PC-3 (cell line): ENCODE data around the gene ZBTB16. TPM values are rescaled to one million over a fixed set of nuclear protein-coding genes. Genes with fewer than 3 reads are reported as not detected.

Experiments
- ATAC-seq: fragments of 200-7000 bp; cut with Tn5 transposase; 2 replicates; pipeline ENCODE4 v1.9.1; 2020; ENCODE audit warnings: mild to moderate bottlenecking, moderate library complexity
- BruUV-seq: library from RNA; stranded (reverse); fragments of 400-500 nt; replicated peaks from 2 replicates; lab custom pipeline; 2021; lab: Mats Ljungman, UMichigan
- CTCF ChIA-PET: fragments of 300-600 bp; sonication (Branson Sonifier 250); formaldehyde crosslinking; loops from one replicate; lab custom pipeline; 2022; ENCODE audit warnings: antibody characterized with exemption; lab: Charles Lee
- POLR2A ChIA-PET: fragments of 300-600 bp; sonication (Branson Sonifier 250); formaldehyde crosslinking; loops from one replicate; lab custom pipeline; 2022; ENCODE audit warnings: antibody characterized with exemption; ENCODE audit not compliant: unreplicated experiment; lab: Charles Lee
- DNase-seq: peaks from one replicate; pipeline ENCODE4 v3.0.0-alpha.2; 2015
- H2AFZ ChIP-seq: fragments of 300-600 bp; sonication (generic); 2 replicates; pipeline ENCODE4 v1.6.0; 2016; ENCODE audit warnings: antibody characterized with exemption, low read length
- H3F3A ChIP-seq: fragments of 300-600 bp; sonication (generic); one replicate; pipeline ENCODE4 v1.6.0; 2017; ENCODE audit warnings: antibody characterized with exemption, low read length, control low read depth, mild to moderate bottlenecking; ENCODE audit not compliant: unreplicated experiment
- H3K27ac ChIP-seq: fragments of 300-600 bp; sonication (generic); 2 replicates; pipeline ENCODE4 v1.5.1; 2016; ENCODE audit warnings: mild to moderate bottlenecking, low read length
- H3K27me3 ChIP-seq: fragments of 300-600 bp; sonication (generic); 2 replicates; pipeline ENCODE4 v1.6.1; 2016; ENCODE audit warnings: low read length, mixed read lengths
- H3K36me3 ChIP-seq: fragments of 300-600 bp; sonication (generic); 2 replicates; pipeline ENCODE4 v1.6.1; 2016; ENCODE audit warnings: low read depth, mixed run types, low read length, mixed read lengths
- H3K4me1 ChIP-seq: fragments of 300-600 bp; sonication (generic); 2 replicates; pipeline ENCODE4 v1.5.1; 2016; ENCODE audit warnings: low read length; ENCODE audit not compliant: insufficient read depth
- H3K4me2 ChIP-seq: fragments of 300-600 bp; sonication (generic); 2 replicates; pipeline ENCODE4 v1.6.0; 2016; ENCODE audit warnings: low read length
- H3K4me3 ChIP-seq: fragments of 300-600 bp; sonication (generic); 2 replicates; pipeline ENCODE4 v1.5.1; 2016; ENCODE audit warnings: mild to moderate bottlenecking, low read length, mixed read lengths
- H3K79me2 ChIP-seq: fragments of 300-600 bp; sonication (generic); 2 replicates; pipeline ENCODE4 v1.6.1; 2017; ENCODE audit warnings: low read length, mixed read lengths
- H3K9ac ChIP-seq: fragments of 300-600 bp; sonication (generic); 2 replicates; pipeline ENCODE4 v1.6.0; 2016; ENCODE audit warnings: mild to moderate bottlenecking, low read length
- H3K9me2 ChIP-seq: fragments of 300-600 bp; sonication (generic); replicated peaks from 2 replicates; pipeline ENCODE4 v1.6.1; 2016; ENCODE audit warnings: mixed run types, low read length, mixed read lengths
- H3K9me3 ChIP-seq: fragments of 300-600 bp; sonication (generic); 2 replicates; pipeline ENCODE4 v1.6.1; 2016; ENCODE audit warnings: low read length, mixed read lengths
- H4K20me1 ChIP-seq: fragments of 300-600 bp; sonication (generic); 2 replicates; pipeline ENCODE4 v1.6.1; 2016; ENCODE audit warnings: low read length, mixed read lengths
- CTCF ChIP-seq: fragments of 300-600 bp; sonication (generic); conservative IDR thresholded peaks from 2 replicates; pipeline ENCODE4 v1.5.1; 2017; ENCODE audit warnings: antibody characterized with exemption, low read depth, mild to moderate bottlenecking, low read length
- EZH2 ChIP-seq: fragments of 300-600 bp; sonication (generic); IDR thresholded peaks from one replicate; pipeline ENCODE4 v1.6.1; 2017; ENCODE audit warnings: antibody characterized with exemption, mild to moderate bottlenecking, low read length; ENCODE audit not compliant: unreplicated experiment
- EZH2phosphoT487 ChIP-seq: fragments of 300-600 bp; sonication (generic); IDR thresholded peaks from 2 replicates; pipeline ENCODE4 v1.6.1; 2018; ENCODE audit warnings: mild to moderate bottlenecking, antibody characterized with exemption, low read length, borderline replicate concordance
- intact Hi-C: fragments of 100-400 bp; cut with micrococcal nuclease; formaldehyde crosslinking; loops from 2 replicates; pipeline ENCODE4 v1.9.0; 2023
- total RNA-seq: library from RNA; depleted of rRNA; stranded (reverse); fragments of >200 nt; gene quantifications from 2 replicates; pipeline ENCODE4 v1.2.3, GENCODE V29; 2014

ZBTB16 gene
- total RNA-seq, 1 experiment from 2014 or later: not detected

DNA sequence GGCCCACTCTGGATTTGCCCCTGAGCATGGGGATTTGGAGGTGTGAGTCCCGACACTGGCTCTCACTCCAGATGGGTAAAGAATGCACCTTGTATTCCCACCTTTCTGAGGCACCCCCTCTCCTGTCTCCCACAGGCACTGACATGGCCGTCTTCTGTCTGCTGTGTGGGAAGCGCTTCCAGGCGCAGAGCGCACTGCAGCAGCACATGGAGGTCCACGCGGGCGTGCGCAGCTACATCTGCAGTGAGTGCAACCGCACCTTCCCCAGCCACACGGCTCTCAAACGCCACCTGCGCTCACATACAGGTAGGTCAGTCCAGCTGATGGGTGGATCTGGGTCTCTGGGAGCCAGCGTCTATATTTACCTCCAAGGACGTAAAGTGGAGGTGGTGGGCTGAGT lies 182.5 kb downstream of the ZBTB16 start:
- Histone ChIP-seq H3K9me3 (no peaks in the 10 kb centered on the region), H3K27ac (no peak overlapping the region), H3K9me2 (no peaks in the 10 kb centered on the region), H2AFZ (no peak overlapping the region), H3K79me2 (no peaks in the 10 kb centered on the region), H3K4me2 (no peak overlapping the region), H3K4me3 (no peak overlapping the region), H4K20me1 (no peaks in the 10 kb centered on the region), H3K4me1 (no peaks in the 10 kb centered on the region), H3K36me3 (no peaks in the 10 kb centered on the region), H3K9ac (no peak overlapping the region), H3K27me3 (peaks cover 90% of the 10 kb centered on the region), H3F3A (no peaks in the 10 kb centered on the region)
- TF ChIP-seq CTCF (no peak), EZH2phosphoT487 (no peak), EZH2 (no peak)
- no peak for DNase-seq
- CTCF ChIA-PET: no interaction called here
- ATAC-seq: no peak
- intact Hi-C loops: no loop called here
- POLR2A ChIA-PET: no interaction called here
- no TSS peak for BruUV-seq

GRCh38 chr11:114243461-114244372 lies 184.2 kb downstream of the ZBTB16 start:
- no peak for DNase-seq
- no peak overlapping the region for H3K4me2 ChIP-seq
- H2AFZ ChIP-seq: no peak overlapping the region
- no peaks in the 10 kb centered on the region for H4K20me1 ChIP-seq
- BruUV-seq: no TSS peak
- H3K27me3 ChIP-seq: peaks cover 93% of the 10 kb centered on the region
- no peaks in the 10 kb centered on the region for H3K9me3 ChIP-seq
- intact Hi-C loops: no loop called here
- POLR2A ChIA-PET: no interaction called here
- no peak overlapping the region for H3K9ac ChIP-seq
- no peaks in the 10 kb centered on the region for H3K9me2 ChIP-seq
- H3F3A ChIP-seq: no peaks in the 10 kb centered on the region
- H3K4me3 ChIP-seq: no peak overlapping the region
- ATAC-seq: no peak
- no peaks in the 10 kb centered on the region for H3K4me1 ChIP-seq
- TF ChIP-seq EZH2phosphoT487 (no peak), EZH2 (no peak), CTCF (no peak)
- no peaks in the 10 kb centered on the region for H3K36me3 ChIP-seq
- CTCF ChIA-PET: no interaction called here
- H3K27ac ChIP-seq: no peak overlapping the region
- H3K79me2 ChIP-seq: no peaks in the 10 kb centered on the region
